ENCODE data around the gene MRPL18.
"Not testable (repeated sequence)": the region's sequence is repeated elsewhere in the genome, so short reads cannot be mapped to it uniquely, and the experiment has no call there.

MRPL18 gene

DNA sequence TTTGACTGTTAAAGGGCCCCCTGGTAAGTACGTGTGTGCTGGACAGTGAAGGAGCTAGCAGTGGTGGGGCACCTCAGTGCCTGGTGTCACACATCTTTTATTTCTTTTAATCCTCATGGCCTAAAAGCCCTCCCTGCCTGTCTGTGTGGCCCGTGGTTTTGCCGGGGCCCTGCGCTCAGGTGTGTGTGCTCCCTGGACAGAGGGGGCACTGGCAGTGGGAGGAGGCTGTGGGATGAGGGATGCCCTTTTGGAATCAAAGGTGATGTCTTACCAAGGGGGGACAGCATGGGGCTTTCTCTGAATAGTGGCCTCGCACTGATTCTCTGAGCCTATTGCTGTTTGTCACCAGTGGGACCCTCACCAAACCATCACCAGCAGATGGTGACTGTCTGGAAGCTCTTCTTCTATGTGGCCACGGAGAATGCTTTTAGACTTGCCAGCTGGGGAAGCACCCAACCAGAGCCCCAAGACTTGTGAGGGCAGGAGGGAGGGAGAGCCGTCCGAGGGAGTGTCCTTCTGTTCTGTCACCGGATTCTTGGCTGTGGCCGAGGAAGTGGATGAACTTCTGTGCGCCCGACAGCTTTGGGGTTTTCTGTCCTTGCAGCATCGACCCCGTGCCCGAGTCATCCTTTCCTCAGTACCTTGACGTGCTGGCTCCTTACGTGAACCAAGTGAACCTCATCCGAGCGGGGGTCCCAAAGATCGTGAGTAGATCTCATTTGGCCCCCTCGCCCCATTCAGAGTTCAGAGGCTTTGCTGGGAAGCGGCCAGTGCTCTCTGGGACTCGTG is 27.9 kb downstream of the MRPL18 start:
- no peak for DNase-seq

DNA sequence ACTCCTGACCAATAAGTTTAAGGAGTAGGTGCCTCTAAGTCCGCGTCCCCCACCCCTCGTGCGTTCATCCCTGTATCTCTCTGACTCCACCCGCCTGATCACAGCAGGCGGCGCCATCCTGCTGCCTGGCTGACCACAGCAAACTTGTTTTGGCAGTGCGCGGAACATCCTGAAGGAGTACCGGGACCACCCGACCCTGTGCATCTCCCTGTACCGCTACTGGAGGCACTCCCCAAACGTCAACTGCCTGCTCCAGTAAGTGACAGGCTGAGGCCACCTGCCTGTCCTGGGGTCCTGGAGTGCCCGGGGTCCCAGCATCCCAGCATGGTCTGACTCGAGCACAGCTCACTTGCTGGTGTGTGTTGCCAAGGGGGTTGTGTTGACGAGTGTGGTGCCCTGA is 28.8 kb downstream of the MRPL18 start:
- DNase-seq, result no peak

DNA sequence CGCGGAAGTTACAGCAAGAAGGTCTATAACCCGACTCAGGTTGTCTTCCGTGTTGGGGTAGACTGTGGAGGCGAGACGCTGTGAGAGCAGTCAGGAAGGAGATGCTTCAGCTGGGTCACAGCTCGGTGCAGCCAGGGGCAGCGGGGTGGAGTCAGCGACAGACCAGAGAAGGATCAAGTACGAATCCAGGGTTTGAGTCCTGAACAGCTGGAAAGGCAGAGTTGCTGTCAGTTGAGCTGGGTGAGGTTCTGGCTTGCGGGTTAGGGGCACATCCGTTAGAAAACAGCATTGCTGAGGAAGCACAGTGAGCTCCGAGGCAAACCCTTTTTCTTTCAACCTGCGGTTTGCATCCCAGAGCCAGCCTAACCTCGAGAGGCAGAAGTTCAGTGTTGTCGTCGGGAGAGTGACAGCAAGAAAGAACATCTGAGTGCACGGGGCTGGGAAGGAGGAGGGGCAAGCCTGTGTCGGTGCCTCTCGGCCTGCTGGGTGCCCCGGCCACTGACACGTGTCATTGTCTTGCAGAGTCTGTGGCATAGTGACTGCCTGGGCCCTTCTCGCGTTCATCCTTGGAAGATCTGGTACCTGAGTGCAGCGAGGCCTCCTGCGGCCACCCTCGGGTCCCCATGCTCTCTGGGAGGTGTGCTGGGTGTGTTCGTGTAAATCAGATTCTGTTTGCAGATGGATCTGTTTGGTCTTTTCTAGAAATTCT is 29.8 kb downstream of the MRPL18 start:
- no peak for DNase-seq

DNA sequence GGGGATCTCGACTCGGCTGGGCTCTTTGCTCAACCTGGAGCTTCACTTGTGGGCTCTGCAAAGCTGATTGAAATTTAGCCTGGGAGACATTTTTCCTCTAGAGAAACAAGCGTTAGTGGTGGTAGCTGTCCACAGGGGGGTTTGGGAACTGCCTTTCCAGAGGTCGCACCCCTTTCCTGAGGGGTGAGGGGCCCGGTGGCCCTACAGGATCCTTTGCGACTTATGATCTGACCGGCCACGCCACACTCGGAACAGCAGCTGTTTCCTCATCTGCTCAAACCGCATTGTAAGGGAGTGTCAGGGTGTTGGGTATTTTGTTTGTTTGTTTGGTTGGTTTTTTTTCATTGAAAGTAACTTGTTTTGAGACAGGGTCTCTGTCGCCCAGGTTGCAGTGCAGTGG is 30.9 kb downstream of the MRPL18 start:
- no peak for DNase-seq

DNA sequence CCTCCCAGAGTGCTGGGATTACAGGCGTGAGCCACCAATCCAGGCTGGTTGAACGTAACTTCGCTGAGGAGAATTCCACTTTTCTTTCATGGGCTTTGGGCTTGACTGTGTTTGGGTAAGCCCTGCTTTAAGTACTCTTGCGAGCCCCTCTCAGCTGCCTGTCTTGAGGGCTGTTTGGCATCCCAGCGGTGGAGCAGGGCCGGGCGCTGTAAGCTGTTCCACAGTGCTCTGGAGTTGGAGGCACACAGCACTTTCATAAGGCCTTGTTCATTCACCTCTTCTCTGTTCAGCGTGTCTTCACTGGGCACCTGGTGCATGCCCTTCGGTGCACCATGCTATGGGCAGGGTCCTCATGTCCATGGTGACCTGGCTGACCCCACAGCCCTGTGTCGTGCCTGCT is 31.5 kb downstream of the MRPL18 start:
- no peak for DNase-seq

DNA sequence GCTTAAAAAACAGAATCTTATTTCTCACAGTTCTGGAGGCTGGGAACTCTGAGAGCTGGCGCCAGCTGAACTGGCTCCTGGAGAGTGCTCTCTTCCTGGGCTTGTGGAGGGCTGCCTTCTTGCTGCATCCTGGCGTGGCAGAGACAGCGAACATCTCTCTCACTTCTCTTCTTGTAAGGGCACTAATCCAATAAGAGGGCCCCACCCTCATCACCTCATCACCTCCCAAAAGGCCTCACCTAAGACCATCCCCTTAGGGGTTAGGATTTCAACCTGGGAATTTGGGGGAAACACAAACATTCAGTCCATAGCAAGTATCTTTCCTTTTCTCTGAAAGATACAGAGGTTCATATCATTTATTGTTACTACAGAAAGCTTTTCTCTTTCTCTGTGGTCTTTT is 33.7 kb downstream of the MRPL18 start:
- no peak for DNase-seq

DNA sequence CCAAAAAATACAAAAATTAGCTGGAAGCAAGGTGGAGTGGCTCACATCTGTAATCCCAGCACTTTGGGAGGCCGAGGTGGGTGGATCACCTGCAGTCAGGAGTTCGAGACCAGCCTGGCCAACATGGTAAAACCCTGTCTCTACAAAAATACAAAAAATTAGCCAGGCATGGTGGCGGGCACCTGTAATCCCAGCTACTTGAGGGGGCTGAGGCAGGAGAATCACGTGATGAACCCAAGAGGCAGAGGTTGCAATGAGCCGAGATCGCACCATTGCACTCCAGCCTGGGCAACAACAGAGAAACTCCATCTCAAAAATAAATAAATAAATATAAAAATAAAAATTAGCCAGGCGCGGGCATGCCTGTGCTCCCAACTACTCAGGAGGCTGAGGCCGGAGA is 34.4 kb downstream of the MRPL18 start:
- not testable (repeated sequence) for DNase-seq

DNA sequence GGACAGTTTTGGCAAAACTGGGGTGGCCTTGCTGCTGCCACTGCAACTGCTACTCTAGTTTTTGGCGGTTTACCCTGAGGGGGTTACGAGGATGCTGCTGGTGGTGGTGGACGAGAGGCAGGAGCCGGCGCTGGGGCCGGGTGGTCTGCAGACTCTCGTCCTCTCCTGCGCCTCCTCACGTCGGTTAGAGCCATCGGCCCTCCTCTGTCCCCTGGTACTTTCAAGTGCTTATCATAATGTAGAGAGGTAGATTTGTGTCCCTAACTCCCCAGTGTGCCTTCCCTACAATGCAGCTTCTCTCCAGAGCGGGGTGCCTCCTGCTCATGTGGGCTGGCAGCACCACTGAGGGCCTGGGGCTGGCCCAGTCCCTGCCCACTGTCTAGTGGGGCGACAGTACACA is 35.7 kb downstream of the MRPL18 start:
- no peak for DNase-seq

DNA sequence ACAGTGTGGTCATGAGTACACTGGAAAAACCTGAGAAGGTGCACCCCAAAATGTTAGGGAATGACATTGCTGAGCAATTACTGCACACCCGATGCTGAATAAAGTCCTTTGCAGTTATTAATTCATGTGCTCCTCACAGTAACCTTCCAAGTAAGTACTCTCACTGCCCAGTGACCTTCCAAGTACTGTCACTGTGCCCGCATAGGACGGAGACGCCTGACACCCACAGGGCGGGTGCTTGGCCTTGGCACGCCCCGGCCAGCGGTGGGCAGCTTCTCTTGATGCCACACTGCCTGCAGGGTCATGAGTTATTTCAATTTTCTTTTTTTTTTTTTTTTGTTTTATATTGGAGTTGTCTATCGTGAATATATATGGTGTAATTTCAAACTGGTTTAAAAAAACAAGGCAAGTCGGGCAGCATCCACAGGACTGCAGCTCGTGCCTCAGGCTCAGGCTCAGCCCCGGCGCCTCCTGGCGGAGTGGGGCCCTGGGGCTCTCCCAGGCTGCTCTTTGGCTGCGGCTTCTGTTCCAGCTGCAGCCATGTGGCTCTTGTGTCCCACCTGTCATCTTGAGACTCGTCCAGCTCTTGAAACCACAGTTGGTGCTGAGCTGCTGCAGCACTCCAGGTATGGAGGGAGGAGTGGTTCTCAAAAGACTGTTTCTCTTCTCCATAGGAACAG is 36.8 kb downstream of the MRPL18 start:
- no peak for DNase-seq

DNA sequence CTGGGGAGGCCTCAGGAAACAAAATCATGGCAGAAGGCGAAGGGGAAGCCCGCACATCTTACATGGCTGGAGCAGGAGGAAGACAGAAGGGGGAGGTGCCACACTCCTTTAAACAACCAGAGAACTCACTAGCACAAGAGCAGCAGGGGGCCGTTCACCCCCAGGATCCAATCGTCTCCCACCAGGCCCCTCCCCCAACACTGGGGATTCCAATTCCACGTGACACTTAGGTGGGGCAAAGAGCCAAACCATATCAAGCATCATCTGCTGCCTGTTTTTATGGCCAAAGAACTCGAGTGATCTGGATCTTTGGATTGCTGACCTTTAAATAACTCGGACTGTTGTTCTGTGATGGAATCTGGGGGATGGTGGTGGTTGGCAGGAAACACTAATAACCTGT is 37.8 kb downstream of the MRPL18 start:
- DNase-seq, result peak; percentile 15

DNA sequence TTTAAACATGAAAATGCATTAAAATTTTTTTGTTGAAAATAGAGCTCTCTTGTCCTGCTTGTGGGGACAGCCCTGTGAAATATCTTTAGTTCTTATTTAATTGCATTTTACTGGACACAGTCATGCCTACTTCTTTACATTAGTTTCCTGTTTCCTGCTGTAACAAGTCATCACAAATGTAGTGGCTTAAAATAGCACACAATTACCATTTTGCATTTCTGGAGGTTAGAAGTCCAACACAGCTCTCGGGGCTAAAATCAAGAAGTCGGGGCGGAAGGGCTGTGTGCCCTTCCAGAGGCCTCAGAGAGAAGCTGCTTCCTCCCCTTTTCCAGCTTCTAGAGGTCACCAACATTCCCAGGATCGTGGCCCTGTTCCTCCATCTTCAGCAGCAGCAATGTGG is 39.3 kb downstream of the MRPL18 start:
- DNase-seq, result no peak

DNA sequence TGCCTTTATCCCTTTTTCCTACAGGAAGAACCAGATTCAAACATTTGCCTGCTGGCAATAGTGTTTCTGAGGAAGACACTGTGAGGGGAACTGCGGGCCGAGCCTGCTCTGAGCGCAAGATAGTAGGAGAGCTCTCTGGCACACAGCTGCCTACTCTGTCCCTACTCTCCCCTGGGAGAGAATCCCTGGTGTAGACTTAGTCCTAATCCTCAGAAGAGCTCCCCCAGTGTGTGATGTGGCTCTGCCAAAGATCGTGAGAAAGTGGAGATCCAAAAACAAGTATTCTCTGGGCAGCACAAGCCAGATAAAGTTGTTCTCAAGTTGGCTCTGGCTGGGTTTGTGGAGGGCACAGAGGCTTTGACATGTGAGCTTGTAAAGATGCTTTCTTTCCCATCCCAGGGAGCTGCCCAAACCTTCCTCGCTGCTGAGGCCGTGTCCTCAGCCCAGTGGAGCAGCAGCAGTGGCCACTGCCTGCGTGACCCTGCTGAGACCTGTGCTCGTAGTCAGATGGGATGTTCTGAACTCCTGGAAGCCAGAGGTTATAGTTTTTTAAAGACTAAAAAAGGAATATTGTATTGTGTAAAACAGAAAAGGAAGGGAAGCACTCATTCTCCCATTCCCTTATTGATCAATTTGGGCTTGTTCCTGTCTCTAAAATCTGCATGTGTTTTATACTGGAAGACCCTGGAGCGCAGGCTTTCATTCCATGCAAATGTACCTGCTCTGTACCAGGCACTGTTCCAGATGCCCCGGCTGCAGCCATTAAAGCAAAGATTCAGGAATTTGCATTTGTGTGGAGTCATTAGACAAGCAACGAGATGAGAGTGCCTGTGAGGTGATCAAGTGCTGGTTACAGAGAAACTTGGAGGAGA is 40.5 kb downstream of the MRPL18 start:
- DNase-seq, result no peak

DNA sequence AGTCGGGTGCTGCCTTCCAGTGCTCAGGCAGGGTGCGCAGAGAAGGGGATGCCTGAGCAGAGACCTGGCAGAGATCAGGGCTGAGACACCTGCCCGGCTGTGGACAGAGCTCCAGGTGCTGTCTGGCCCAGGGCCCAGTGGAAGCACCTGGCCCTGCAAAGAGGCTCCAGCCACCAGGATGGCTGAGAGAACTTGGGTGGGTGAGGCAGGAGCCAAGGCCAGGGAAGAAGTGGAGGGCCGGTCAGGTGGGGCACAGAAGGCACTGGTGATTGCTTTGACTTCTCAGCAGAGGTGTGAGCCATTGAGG is 41.1 kb downstream of the MRPL18 start:
- DNase-seq, result peak; percentile 85

DNA sequence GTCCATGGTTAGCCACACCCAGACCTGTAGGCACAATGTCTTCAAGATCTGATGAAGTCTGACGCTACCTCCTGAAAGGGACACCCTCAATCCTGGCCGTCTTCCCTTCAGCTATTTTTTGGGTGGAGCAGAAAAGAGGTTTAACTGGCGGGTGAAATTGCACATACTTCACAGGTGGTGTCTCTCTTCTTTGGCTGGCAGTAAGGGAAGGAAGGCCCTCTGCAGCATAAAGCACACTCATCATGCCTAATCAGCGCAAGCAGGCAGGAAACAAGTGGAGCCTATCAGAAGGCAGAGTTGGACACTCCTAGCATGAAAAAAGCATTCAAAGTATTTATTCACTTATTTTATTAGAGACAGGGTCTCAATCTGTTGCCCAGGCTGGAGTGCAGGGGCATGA is 42.7 kb downstream of the MRPL18 start:
- DNase-seq, result no peak

DNA sequence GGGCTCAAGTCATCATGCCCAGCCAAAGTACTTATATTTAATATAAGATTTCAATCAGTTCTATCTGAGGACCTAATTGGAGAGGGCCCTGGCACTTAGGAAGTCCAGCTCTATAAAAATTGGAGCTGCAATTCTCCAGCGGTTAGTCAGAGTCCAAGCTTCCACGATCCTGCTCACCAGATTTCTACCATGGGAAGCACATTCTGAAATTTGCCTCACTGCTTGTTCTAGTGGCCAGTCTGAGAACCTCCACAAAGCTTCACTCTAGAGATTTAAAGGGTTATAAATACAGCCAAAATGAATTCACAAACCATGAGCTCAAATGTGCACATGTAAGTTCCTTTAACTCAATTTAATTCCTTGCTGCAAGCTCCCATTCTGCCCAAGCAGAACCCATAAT is 43.3 kb downstream of the MRPL18 start:
- DNase-seq, result no peak

DNA sequence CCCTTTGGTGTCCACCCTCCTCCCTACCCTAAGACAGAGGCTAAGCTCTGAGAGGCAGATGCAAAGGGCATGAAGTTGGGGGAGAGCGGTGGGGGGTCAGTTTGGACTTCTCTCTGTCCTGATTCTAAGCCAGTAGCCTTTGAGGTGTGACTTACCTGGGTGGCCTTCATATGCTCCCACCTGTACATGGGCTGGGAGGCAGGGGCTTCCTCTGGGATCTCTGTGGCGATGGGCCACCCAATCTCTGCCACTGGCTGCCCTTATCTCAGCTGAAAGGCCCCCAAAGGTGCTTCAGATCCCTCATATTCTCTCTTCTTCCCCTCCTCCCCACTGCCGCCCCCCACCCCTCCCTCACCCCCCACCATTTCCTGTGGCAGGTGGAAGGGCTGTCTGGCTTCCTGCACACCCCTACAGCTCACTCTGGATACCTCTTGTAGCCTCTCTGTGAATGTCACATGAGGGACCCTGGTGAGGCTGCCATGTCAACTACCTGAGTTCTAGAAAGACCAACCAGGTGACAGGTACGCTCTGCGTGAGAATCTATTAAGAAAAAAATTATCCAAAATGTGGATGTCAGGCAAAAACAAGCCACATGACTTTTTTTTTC is 43.8 kb downstream of the MRPL18 start:
- no peak for DNase-seq

DNA sequence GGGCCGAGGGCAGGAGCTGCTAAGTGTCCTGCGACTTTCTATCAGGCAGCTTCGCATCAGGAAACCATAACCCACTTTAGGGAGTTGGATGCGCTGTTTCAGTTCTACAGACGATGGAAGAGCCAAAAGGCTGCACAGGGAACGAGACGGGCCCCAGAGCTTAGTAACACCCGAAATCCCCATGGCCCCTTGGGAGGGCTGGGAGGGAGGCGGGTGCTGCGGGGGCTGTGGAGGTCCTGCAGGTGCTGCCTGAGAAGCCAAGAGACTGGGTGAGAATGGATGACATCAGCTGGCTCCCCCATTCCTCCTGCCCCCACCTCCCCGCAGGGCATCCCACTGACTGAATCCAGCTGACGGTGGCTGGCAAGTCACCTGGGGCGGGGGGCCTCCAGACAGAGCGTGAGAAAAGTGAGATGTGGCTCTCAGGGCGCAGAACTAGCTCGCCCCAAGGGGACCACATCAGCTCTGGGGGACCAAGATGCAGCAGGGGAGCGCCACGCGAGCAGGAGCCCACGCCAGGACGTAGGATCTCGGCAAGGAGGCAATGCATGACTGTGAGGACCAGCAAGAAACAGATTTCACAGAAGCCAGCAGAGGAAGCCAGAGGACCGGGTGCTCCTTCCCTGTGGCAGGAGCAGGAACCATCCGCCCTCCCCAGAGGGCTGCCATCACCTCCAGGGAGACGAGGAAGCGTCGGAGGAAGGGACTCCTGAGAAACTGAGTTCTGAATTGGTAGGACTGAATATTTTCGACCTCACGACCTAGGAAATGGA is 46.6 kb downstream of the MRPL18 start:
- DNase-seq, result no peak

DNA sequence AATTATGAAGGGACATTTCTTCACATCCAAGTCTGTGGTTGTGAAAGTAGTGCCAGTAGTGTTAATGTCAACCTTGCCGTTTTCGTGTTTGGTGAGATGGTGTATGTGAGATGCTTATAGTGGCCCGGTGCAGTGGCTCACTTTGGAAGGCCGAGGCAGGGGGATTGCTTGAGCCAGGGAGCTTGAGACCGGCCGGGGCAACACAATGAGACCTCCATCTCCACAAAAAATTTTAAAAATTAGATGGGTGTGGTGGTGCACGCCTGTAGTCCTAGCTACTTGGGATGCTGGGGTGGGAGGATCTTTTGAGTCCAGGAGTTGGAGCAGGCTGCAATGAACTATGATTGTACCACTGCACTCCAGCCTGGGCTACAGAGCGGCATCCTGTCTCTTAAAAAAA is 47.2 kb downstream of the MRPL18 start:
- no peak for DNase-seq

DNA sequence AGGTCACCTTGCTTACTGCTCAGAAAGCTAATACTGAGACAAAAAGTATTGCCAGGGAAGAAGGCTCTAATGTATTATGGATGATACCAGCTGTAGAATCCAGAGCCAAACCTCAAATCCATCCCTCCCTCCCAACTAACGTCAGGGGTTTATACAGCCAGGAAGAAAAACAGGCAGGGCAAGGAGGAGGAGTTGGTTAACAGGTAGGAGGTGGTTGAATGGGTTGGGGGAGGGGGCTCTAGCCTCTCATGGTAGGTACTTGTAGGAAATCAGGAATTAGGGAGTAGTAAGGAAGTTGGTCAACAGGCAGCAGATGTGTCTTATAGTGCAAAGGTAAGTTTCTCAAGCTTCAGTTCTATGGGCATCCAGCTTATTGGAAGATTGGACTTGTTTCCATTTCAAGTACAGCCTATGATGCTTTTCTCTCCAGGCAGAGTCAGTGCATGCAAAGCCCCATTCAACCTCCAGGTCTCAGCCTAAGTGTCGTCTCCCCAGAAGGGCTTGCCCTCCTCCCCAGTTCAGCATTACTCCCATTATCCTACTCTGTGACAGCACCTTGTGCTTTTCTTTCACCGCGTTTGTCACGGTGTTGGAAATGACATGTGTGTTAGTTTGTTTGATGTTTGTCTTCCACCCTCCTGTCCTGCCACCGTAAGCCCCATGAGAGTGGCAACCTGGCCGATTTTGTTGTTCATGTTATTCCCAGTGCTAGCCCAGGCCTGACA is 47.9 kb downstream of the MRPL18 start:
- no peak for DNase-seq

DNA sequence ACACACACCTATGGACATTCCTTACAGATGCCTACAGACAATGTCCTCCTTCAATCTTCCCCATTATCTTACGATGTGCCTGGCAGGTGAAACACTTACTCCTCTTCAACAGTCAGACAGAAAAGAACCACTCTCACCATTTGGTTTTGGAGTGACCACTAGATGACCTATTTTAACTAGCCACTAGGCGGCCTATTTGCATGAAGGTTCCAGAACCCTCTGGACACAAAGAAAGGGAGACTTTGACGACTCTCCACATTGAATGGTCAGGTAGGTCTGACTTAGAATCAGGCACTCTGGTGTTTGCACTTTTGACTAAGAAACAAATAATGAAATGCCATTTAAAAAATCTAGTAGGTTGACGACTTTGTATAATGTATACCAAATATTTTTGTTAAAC is 51.8 kb downstream of the MRPL18 start:
- no peak for DNase-seq
